HG03469 (cell line): ENCODE measurements around the gene SH3TC1.

Experiments
- ATAC-seq: cut with Tn5 transposase; IDR thresholded peaks from one replicate; pipeline ENCODE4 v1.9.1; 2021; ENCODE audit warnings: mild to moderate bottlenecking, moderate library complexity, moderate number of reproducible peaks; ENCODE audit not compliant: unreplicated experiment

Gene SH3TC1

DNA sequence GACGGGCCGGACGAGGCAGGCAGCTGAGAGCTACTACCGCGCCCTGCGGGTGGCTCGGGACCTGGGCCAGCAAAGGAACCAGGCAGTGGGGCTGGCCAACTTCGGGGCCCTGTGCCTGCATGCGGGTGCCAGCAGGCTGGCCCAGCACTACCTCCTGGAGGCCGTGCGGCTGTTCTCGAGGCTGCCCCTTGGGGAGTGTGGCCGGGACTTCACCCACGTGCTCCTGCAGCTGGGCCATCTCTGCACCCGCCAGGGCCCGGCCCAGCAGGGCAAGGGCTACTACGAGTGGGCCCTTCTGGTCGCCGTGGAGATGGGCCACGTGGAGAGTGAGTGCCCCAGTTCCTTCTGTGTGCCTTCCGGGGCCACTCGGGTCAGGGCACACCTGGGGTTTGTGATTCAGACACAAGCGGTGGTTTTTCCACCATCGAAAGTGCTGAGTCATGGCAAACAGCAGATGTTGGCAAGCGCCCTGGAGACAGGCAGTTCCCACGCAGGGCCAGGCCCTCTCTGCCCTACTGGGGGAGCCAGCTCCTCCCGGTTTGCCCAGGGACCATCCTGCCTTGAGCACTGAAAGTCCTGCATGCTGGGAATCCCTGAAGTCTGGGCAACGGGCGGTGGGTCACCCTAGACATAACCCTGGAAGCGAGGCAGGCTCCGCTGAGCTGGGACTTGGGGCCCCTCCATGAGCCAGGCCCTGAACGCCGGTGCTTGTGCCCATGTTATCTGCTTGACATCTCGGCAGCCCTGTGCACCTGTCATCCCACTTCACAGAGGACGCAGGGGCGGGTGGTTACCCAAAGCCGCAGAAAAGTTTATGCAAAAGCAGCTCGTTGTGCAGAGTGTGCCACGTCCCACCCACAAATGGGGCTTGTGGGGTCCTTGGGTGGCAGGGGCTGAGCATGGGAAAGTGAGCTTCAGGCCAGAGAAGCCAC is 29.5 kb downstream of the SH3TC1 start:
- ATAC-seq = peak; percentile 49

DNA sequence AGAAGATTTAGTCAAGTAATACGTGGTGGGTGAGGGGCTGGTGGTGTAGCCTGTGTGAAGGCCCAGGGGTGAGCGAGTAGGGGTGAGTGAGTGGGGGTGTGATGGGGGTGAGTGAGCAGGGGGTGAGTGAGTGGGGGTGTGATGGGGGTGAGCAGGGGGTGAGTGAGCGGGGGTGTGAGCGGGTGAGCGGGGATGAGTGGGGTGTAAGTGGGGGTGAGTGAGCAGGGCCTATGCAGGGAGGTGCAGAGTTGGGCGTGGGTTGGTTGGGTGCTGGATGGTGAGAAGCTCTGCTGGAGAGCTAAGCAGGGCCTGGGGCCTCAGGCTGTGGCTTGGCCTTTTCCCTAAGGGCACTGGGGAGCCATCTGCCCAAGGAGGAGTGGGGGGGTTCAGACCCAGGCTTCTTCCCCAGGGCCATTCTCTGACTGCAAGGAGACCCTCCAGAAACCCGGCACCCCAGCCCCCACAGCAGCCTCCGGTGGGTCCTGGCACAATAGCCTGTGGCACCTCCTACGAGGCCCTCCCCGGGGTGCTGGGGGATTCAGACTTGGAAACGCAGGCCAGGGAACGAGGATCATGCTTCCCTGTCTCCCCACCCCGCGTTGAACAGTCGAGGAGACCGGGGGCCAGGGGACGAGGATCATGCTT is 30.4 kb downstream of the SH3TC1 start:
- no peak for ATAC-seq

DNA sequence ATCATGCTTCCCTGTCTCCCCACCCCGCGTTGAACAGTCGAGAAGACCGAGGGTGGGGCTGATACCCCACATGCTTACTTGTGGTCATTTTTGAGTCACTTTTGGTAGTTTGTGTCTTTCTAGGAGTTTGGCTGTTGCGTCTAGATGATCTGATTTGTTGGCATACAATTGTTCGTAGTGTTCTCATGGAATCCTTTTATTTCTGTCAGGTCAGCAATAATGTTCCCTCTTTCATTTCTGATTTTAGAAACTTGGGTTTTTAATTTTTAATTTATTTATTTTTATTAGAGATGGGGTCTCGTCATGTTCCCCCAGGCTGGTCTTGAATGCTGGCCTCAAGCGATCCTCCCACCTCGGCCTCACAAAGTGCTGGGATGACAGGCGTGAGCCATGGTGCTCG is 30.9 kb downstream of the SH3TC1 start:
- no peak for ATAC-seq

DNA sequence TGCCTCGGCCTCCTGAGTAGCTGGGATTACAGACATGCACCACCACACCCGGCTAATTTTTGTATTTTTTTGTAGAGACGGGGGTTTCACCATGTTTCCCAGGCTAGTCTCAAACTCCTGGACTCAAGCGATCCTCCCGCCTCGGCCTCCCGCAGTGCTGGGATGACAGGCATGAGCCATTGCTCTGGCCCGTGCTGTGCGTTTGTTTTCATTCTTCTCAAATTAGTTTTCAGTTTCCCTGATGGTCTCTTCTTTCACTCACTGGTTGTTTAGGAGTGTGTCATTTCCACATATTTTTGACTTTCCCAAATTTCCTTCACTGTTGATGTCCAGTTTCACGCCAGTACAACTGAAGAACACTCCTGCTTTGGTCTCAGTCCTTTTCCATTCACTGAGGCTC is 31.8 kb downstream of the SH3TC1 start:
- no peak for ATAC-seq

DNA sequence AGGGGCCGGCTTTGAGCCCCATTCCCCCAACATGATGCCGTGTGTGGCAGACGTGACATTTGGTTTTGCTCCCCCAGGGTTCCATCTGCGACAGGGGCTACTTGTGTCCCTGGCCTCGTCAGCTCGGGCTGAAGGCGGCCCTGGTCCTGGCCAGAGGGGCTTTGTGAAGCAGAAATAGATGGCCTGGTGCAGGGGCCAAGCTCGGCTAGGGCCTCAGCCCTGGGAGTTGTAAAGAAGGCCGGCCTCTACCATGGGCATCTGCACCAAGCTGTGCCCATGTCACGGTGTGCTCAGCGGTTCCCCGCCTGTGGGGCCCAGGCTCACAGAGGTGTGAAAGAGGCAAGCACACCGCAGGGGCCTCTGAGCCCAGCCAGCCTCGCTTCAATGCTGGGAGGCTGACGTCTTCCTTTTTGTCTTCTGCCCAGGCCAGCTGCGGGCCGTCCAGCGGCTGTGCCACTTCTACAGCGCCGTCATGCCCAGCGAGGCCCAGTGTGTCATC is 32.5 kb downstream of the SH3TC1 start:
- no peak for ATAC-seq

DNA sequence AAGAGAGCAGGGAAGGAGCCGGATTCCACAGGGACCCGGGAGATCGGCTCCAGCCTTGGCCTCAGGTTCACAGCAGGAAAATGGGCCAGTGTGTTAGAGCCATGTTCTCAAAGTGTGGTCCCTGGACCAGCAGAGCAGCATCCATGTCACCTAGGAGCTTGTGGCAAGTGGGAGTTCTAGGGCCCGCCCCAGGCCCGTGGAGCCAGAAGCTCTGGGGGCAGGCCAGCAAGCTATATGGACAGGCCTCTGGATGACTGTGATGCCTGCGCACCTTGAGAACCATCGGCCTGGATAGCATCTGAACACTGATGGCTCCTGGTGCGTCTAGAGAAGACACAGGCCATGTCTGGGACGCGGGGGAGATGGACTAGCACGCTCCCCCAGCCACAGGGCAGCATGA is 33.7 kb downstream of the SH3TC1 start:
- no peak for ATAC-seq

DNA sequence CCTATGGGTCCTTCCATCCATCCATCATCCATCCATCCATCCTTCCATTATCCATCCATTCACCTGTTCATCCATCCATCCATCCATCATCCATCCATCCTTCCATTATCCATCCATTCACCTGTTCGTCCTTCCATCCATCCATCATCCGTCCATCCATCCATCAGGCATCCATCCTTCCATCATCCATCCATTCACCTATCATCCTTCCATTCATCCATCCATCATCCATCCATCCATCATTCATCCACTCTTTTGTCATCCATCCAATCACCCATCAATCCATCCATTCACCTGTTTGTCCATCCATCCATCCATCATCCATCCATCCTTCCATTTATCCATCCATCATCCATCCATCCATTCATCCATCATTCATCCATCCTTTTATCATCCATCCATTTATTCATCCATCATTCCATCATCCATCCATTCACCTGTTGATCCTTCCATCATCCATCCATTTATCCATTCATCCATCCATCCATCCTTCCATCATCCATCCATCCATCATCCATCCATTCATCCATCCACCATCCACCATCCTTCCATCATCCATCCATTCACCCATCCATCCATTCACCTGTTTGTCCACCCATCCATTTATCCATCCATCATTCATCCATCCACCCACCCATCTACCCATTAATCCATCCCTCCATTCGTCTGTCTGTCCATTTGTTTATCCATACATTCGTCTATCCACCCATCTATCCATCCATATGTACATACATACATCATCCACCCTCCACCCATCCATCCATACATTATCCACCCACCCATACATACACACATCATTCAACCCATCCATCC is 34.8 kb downstream of the SH3TC1 start:
- ATAC-seq = no peak

DNA sequence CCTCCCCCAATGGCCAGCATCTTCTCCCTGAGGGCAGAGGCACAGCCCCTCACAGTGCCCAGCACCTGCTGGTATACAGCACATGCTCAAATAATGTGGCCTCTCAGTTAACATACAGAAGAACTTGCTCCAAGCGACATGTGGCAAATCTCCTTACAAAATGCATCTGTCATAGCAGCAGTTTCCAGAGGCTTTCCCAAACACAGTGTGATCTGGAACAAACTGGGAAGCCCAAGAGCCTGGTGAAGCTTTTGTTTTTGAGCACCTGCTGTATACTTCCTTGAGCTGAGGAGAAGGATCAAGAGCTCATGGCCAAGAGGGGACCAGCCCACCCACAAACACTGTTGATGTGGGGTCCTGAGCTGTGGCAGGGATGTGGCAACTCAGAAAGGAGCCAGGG is 35.6 kb downstream of the SH3TC1 start:
- ATAC-seq = no peak

DNA sequence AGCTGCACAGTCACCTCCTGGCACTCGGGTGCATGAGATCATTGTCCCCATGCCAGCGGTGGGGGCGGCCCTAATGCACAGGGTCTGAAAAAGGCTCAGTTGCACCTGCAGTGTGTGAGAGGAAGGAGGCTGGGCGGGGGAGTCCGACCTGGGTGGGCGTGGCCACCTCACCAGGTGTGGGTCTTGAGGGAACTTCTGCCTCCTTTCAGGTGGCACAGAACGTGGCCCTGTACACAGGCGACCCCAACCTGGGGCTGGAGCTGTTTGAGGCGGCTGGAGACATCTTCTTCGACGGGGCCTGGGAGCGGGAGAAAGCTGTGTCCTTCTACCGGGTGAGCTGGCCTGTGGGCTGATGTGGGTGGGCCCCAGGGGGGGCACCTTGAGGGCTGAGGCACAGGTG is 36.1 kb downstream of the SH3TC1 start:
- no peak for ATAC-seq

DNA sequence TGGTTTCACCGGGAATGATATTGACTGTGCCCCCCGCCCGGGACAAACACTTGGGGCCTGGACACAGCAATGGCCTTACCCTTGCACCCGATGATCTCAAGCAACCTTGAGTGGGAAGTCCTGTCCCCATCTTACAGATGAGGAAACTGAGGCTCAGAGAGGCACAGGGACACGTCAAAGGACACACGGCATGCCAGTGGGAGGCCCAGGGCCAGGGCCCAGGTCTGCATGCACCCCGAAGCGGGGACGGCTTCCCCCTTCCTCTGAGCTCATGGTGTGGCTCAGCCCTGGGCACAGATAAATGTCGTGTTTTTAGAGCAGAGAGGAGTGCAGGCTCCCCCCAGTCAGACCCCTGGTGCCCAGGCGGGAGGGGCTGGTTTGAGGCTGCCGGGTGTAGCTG is 36.6 kb downstream of the SH3TC1 start:
- no peak for ATAC-seq

DNA sequence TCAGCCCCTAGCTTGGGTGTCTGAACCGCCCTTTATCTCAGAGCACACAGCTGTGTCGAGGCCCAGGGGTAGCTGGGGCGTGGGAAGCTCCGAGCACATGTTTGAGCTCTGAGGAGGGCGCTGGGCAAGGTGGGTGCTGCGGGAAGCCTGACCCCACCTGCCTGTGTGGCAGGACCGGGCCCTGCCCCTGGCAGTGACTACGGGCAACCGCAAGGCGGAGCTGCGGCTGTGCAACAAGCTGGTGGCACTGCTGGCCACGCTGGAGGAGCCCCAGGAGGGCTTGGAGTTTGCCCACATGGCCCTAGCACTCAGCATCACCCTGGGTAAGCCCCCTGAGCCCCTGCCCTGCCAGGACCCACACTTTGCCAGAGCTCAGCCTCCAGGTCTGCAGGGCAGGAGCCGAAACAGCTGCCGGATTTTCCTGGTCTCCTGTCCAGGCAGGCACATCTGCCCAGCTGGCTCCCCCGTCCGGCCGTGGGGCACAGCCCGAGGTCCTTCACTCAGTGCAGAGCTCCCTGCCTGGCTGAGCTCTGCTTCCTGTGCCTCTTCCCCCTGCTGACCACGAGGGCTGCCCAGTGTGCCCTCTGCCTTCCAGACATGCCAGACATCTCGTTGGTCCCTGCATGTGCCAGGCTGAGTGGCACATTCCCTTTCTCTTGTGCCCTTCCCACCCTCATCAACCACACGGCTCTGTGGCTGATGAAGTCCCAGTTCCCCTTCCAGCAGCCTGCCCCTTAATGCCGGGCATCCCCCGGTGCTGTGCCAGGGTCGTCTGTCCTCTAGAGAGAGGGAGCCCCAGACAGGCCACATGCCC is 37.2 kb downstream of the SH3TC1 start:
- no peak for ATAC-seq

DNA sequence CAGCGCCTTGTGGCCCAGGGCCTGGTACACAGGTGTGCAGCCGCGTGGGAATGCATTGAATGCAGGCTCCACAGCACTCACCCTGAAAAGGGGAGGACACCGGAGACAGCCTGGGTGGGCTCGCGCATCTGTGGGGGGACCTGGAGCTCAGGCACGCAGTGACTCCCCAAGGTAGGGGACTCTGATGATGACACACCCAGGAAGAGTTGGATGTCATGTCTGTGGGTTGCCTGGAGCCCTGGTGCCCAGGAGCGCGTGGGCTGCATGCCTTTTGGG is 37.8 kb downstream of the SH3TC1 start:
- no peak for ATAC-seq

DNA sequence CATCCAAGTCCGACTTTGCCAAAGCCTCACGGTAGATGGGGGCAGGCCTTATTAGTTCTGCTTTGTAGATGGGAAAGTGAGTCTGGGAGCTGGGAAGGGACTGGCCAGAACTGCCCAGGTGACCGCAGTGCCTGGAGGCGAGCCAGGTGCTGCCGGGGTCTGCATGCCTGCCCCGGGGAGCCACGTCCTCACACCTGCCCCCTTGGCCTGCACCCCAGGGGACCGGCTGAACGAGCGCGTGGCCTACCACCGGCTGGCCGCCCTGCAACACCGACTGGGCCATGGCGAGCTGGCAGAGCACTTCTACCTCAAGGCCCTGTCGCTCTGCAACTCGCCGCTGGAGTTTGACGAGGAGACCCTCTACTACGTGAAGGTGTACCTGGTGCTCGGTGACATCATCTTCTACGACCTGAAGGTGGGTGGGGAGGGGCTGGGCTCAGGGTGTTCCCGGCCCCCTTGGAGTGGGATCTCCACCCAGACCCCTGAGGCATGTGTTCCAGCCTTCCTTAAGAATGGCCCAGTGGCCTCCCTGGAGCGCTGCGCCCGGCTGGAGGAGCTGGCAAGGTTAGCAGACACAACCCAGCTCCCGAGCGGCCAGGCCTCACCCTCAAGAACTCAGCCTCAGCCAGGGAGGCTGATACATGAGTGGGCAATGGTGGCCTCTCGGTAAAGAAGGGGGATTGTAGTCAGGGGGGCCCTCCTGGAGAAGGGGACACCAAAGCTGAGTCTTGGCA is 38.3 kb downstream of the SH3TC1 start:
- no peak for ATAC-seq

DNA sequence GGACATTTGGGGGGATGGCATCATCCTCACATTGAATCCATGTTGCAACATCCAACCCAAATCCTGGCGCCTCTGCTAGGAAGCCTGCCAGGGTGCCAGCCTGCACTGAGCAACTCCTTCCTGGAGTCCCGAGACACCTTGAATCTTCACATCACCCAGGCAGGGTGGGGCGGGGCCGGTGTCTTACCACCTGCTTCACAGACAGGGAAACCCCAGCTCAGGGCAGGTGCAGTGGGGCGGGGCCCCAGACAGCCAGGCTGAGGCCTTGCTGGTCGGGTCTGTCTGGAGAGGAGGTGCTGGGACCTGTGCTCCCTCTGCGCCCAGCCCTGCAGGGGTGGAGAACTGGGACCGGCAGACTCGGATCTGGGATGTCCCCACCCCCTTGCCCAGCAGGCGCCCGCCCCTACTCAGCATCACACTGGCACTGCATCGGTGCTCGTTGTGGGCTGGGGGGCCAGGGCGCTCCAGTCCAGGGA is 39.0 kb downstream of the SH3TC1 start:
- ATAC-seq = no peak

DNA sequence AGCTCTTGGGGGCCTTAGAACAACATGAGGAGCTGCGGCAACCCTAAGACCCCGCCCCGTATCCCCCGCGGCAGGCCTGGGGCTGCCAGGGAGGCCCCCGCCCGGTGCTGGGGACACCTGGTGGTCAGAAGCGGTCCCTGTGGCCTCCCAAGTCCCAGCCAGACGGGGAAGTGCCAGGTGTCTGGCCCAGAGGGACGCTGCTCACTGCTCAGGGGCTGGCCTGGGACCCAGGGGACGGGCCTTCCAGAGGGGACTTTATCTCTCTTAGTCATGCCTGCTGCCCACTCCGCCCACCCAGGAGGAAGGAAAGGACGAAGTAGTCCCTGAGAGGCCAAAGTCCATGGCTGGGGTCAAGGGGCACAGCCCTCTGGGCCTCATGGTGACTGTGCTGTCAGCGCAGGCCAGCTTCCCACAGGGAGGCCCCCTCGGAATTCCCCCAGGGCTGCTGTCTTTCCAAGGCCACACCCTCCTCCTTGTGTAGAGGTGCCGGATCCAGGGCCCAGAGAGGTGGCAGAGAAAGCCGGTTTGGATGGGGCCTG is 39.5 kb downstream of the SH3TC1 start:
- ATAC-seq = no peak

DNA sequence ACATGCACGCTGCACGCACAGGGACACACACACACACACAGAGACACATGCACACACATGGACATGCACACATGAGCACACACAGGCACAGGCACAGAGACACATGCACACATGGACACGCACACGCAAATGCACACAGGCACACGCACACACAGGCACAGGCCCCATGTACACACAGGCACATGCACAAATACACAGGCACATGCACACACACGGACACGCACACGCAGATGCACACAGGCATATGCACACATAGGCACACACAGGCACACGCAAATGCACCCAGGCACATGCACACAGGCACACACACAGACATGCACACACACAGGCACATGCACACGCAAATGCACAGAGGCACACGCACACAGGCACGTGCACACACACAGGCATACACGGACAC is 40.1 kb downstream of the SH3TC1 start:
- ATAC-seq = no peak

DNA sequence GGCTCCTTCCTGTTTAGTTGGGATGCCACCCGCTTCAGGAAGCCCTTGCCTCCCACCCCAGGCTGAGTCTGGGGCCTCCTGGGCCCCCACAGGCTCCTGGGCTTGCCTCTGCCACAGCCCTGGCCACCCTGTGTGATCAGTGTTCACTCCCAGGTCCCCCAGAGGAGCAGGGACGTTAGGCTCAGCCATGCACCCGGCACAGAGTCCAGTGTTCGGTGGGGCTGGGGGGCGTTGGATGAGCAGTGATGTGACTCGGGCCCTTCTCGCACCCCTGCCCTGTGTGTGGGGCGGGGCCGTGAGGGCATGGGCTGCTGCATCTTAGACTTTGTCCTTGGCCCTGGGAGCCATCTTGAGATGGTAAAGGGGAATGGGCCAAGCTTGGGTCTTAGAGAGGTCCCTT is 40.6 kb downstream of the SH3TC1 start:
- no peak for ATAC-seq

DNA sequence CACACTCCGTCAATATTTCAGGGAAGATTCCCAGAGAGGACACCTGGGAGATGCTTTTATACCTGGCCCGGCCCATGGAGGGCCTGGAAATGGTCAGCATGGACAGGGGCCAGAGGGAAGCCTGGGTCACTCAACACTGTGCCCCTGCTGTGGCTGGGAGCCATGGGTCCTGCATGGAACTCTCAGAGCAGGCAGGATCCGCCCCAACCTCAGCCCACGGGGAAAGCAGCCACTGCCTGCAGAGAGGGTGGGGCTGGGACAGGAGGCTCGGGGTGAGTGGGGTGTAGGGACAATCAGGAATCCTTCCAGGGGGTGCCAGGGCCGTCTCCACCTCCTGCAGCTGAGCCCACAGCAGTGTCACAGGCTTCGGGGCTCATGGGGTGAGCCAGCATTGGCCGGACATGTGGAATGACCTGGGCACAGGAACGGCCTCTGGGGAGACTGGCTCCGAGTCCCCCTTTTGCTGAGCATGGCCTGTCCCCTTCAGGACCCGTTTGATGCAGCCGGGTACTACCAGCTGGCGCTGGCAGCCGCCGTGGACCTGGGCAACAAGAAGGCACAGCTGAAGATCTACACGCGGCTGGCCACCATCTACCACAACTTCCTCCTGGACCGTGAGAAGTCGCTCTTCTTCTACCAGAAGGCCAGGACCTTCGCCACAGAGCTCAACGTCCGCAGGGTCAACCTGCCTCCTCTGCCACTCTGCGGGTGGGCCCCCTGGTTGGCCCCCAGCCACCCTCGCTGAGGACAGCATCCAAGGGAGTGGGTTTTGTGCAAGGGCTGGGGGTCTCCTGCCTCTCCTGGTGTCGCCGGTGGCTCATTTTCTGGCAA is 41.3 kb downstream of the SH3TC1 start:
- ATAC-seq = no peak
